HG03280 (cell line): ENCODE measurements around the gene C3.
"Not testable (repeated sequence)": the region's sequence is repeated elsewhere in the genome, so short reads cannot be mapped to it uniquely, and the experiment has no call there.

Source experiments
- ATAC-seq: cut with Tn5 transposase; IDR thresholded peaks from one replicate; pipeline ENCODE4 v1.9.1; 2021; ENCODE audit warnings: mild to moderate bottlenecking, moderate library complexity; ENCODE audit not compliant: unreplicated experiment

The C3 gene

DNA sequence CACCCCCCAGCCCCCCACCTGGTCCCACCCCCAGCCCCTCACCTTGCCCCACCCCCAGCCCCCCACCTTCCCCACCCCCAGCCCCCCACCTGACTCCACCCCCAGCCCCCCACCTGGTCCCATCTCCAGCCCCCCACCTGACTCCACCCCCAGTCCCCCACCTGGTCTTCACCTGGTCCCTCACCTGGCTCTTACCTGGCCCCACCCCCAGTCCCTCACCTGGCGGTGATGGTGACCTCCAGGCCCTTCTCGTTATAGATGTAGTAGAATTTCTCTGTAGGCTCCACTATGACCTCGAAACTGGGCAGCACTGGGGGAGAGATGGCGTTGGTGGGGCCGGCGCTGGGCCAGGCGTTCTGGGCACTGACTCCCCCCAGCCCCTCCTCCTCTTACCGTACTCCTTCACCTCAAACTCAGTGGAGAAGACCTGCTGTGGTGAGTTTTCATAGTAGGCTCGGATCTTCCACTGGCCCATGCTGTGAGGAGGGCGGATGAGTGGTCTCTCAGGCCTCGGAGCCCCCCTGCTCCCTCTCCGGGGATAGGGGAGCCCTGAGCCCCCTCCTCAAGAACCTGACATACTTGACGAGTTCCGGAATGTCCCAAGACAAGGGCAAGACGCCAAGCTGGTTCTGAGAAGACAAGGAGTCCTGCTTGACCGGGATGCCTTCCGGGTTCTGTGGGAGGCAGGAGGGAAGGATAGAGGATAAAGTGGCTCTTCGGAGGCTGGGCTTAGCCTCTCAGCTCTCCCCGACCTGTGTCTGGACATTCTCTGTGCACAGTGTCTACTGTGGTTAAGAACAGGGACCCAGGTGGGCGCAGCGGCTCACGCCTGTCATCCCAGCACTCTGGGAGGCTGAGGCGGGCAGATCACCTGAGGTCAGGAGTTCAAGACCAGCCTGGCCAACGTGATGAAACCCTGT lies 6.4 kb downstream of the C3 start:
- no peak for ATAC-seq

DNA sequence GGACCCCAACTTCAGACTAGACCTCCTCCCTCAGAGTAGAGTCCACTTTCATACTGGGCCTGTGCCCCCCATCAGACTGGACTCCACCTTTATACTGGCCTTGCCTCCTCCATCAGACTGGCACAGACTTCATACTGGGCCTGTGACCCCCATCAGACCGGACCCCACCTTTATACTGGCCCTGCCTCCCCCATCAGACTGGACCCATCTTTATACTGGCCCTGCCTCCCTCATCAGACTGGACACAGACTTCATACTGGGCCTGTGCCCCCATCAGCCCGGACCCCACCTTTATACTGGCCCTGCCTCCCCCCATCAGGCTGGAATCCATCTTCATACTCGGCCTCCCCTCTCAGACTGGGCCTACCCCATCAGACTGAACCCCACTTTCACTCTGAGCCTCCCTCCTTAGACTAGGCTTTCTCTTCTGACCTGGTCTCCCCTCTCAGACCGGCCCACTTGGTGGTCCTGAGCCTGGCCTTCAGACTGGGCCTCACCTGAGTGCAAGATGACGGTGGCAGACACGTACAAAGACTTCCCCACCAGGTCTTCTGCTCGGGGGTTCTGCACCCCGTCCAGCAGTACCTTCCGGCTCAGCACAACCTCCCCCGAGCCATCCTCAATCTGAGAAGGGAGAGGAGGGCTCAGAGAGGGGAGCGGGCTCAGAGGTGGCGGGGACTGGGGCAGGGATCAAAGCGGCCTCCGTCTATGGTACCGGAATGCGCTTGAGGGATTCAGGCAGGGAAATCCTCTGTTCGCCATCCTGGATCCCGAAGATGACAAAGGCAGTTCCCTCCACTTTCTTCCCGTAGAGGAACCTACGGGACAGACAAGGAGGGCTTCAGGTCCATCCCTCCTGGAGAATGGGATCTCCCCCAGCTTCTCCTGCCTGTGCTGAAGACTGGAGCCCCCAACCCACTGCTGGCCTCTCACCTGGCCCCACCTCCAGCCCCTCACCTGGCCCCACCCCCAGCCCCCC lies 7.5 kb downstream of the C3 start:
- ATAC-seq = no peak

- ATAC-seq = no peak
Measured at GRCh38 chr19:6712231-6712630, 8.2 kb downstream of the C3 start.

- no peak for ATAC-seq
Measured at GRCh38 chr19:6711605-6712004, 8.8 kb downstream of the C3 start.

DNA sequence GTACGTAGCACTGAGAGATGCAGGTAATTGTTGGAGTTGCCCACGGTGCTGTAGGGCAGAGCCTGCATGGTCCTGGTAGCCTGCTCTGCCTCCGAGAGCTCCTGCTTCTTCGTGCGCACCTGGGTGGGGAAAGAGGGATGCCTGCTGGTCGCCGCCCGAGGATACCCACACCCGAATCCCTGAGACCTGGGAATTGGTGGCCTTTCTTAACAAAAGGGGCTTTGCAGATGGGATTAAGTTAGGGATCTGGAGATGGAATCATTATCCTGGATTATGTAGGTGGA lies 9.4 kb downstream of the C3 start:
- ATAC-seq = no peak

- no peak for ATAC-seq
Measured at GRCh38 chr19:6710273-6711077, 10.0 kb downstream of the C3 start.

DNA sequence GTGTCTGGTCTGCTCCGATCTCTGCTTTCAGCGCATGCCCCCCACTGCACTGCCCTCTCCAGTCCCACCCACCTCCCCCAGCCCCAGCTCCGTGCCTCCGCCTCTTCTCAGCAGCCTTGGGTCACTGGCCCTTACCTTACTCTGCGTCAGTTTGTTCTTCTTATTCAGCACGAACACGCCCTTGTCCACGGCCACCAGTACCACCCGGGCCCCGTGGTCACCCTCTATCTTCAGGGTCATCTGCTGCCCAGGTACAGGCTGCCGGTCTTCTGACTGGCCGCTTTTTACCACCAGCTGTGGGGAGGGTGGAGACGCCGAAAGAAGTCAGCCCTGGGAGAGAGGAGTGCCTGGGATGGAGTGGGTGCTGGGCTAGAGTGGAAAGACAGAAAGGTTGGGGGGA lies 10.9 kb downstream of the C3 start:
- no peak for ATAC-seq

GRCh38 chr19:6708913-6709312 lies 11.5 kb downstream of the C3 start:
- not testable (repeated sequence) for ATAC-seq

GRCh38 chr19:6708346-6708745 lies 12.1 kb downstream of the C3 start:
- no peak for ATAC-seq

DNA sequence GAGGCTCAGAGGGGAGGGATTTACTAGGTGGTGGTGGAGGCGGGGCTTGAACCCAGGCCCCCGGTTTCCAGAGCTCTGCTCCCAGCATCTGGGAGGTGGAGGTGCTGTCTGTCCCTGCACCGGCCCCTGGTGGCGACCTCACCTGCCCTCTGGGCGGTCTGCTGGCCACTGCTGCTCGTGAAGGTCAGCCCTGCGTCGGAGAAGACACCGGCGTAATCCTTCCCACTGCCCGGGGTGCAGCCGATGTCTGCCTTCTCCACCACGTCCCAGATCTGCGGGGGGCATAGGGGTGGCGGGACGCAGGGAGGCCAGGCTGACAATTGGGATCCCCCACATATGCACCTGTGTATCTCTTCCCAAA lies 12.8 kb downstream of the C3 start:
- no peak for ATAC-seq

GRCh38 chr19:6707011-6707657 lies 13.3 kb downstream of the C3 start:
- no peak for ATAC-seq

DNA sequence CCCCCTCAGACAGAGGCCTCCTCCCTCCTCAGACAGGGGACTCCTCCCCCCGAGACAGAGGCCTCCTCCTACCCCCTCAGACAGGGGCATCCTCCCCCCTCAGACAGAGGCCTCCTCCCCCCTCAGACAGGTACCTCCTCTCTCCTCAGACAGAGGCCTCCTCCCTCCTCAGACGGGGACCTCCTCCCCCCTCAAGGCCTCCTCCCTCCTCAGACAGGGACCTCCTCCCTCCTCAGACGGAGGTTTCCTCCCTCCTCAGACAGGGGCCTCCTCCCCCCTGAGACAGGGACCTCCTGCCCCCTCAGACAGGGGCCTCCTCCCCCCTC lies 13.9 kb downstream of the C3 start:
- ATAC-seq = no peak

- no peak for ATAC-seq
Measured at GRCh38 chr19:6705931-6706632, 14.4 kb downstream of the C3 start.

- no peak for ATAC-seq
Measured at GRCh38 chr19:6700586-6701316, 19.7 kb downstream of the C3 start.

DNA sequence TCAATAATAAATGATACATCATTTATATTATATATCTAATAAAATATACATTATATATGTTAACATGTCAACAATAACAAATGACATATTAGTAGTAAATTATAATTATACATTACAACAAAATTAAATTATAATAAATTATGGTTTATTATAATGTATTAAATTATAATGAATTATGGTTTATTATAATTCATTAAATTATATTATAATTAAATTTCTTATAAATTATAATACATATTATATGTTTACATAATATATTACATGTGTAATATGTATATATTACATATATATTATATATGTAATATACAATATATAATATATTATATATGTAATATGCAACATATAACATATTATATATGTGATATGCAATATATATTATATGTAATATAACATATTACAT lies 20.5 kb downstream of the C3 start:
- no peak for ATAC-seq

GRCh38 chr19:6697291-6697690 lies 23.2 kb downstream of the C3 start:
- ATAC-seq = no peak

- no peak for ATAC-seq
Measured at GRCh38 chr19:6696239-6696820, 24.1 kb downstream of the C3 start.

GRCh38 chr19:6694147-6694815 lies 26.2 kb downstream of the C3 start:
- ATAC-seq = no peak

- no peak for ATAC-seq
Measured at GRCh38 chr19:6693681-6694080, 26.8 kb downstream of the C3 start.
